Lower leg skin (tissue), 4 donors: Measurements from ENCODE around the gene PITPNM3. TPM values are rescaled to one million over a fixed set of nuclear protein-coding genes. Genes with fewer than 3 reads are reported as not detected.

Experiments used
- DNase-seq, 2 donors: peaks; one replicate each; pipeline ENCODE4 v3.0.0-alpha.2; 2019; ENCODE audit warnings: low spot score in 2 of 2
- H3K4me3 ChIP-seq: fragments of 200-600 bp; sonication (generic); 2 replicates; pipeline ENCODE4 v1.5.1; 2017; ENCODE audit warnings: mild to moderate bottlenecking, low read depth; ENCODE audit not compliant: poor library complexity, severe bottlenecking
- CTCF ChIP-seq, 3 donors: fragments of 450-650 bp; IDR thresholded peaks; one replicate each; pipeline ENCODE4 v1.5.1; 2016; ENCODE audit warnings: antibody characterized with exemption in 3 of 3, mild to moderate bottlenecking in 3 of 3, moderate library complexity in 2 of 3
- POLR2A ChIP-seq, 2 donors: fragments of 450-650 bp; IDR thresholded peaks; one replicate each; pipeline ENCODE4 v1.6.1; 2016 to 2017; ENCODE audit warnings: antibody characterized with exemption in 2 of 2, mild to moderate bottlenecking in 1 of 2, moderate library complexity in 1 of 2
- WGBS, 2 donors: methylation state at CpG; one replicate each; pipeline ENCODE4 v1.1.5; 2018; 5-methylcytosine and 5-hydroxymethylcytosine counted together
- intact Hi-C: fragments of 100-400 bp; cut with DNase I; formaldehyde crosslinking; loops from one replicate; pipeline ENCODE4 v1.15.0; 2023; ENCODE audit warnings: low total_unique reads
- total RNA-seq, 4 donors: library from RNA; depleted of rRNA; stranded (reverse); fragments of >200 nt; gene quantifications; one replicate each; pipeline ENCODE4 v1.1.0, GENCODE V29; 2016

Gene PITPNM3
- total RNA-seq, 4 donors from 2014 or later = 11.9 to 19.5 (median 16.3) TPM

GRCh38 chr17:6572972-6573370 is 16.6 kb upstream of the PITPNM3 start:
- 94 to 97% methylated on average over 8 of the region's 8 CpGs for WGBS, 2 donors
- TF ChIP-seq CTCF (IDR thresholded peaks at IDR 0.05) = no peak
- TF ChIP-seq POLR2A (IDR thresholded peaks at IDR 0.05) = no peak
- H3K4me3 ChIP-seq = no peak overlapping the region
- DNase-seq = peak in 1 of 2 donors; percentile 66
- intact Hi-C loops = no loop called here

- 62 to 78% methylated on average over 7 of the region's 7 CpGs for WGBS, 2 donors
- intact Hi-C loops = no loop called here
- TF ChIP-seq POLR2A (IDR thresholded peaks at IDR 0.05) (no peak), CTCF (IDR thresholded peaks at IDR 0.05) (no peak)
- no peak for DNase-seq
- no peak overlapping the region for H3K4me3 ChIP-seq
These were observed 15.1 kb upstream of the PITPNM3 start for GRCh38 chr17:6571452-6571781.

- DNase-seq = peak in 1 of 2 donors; percentile 69
- no peak for TF ChIP-seq POLR2A (IDR thresholded peaks at IDR 0.05)
- TF ChIP-seq CTCF (IDR thresholded peaks at IDR 0.05) = no peak
- intact Hi-C loops = no loop called here
- no peak overlapping the region for H3K4me3 ChIP-seq
- WGBS, 2 donors = 65 to 73% methylated on average over 18 of the region's 18 CpGs
These were observed 14.5 kb upstream of the PITPNM3 start for GRCh38 chr17:6570731-6571451.

- H3K4me3 ChIP-seq = no peak overlapping the region
- TF ChIP-seq CTCF (IDR thresholded peaks at IDR 0.05) (no peak), POLR2A (IDR thresholded peaks at IDR 0.05) (no peak)
- WGBS, 2 donors = 78 to 82% methylated on average over 10 of the region's 10 CpGs
- intact Hi-C loops = no loop called here
- DNase-seq = no peak
These were observed 13.3 kb upstream of the PITPNM3 start for GRCh38 chr17:6569370-6570285.

- no peak overlapping the region for H3K4me3 ChIP-seq
- 50 to 56% methylated on average over 12 of the region's 12 CpGs for WGBS, 2 donors
- intact Hi-C loops = no loop called here
- DNase-seq = peak in 1 of 2 donors; percentile 71
- TF ChIP-seq POLR2A (IDR thresholded peaks at IDR 0.05) (no peak), CTCF (IDR thresholded peaks at IDR 0.05) (no peak)
These were observed 11.9 kb upstream of the PITPNM3 start for GRCh38 chr17:6568184-6568758.
